PC-3 (cell line): ENCODE results near the gene FYN.

Experiments
- CTCF ChIP-seq: fragments of 300-600 bp; sonication (generic); conservative IDR thresholded peaks from 2 replicates; pipeline ENCODE4 v1.5.1; 2017; ENCODE audit warnings: antibody characterized with exemption, low read depth, mild to moderate bottlenecking, low read length
- EZH2 ChIP-seq: fragments of 300-600 bp; sonication (generic); IDR thresholded peaks from one replicate; pipeline ENCODE4 v1.6.1; 2017; ENCODE audit warnings: antibody characterized with exemption, mild to moderate bottlenecking, low read length; ENCODE audit not compliant: unreplicated experiment

- TF ChIP-seq EZH2 (no peak), CTCF (no peak)
These were observed 10.5 kb downstream of the FYN start for GRCh38 chr6:111862741-111863140.
